KMS-11 (cell line): ENCODE results near the gene TPPP3.

ENCODE experiments used
- H2AFZ ChIP-seq: fragments of 200-600 bp; sonication (generic); 2 replicates; pipeline ENCODE4 v1.6.1; 2016; ENCODE audit warnings: antibody characterized with exemption, mixed run types, low read depth
- H3K27ac ChIP-seq: fragments of 200-600 bp; sonication (generic); 2 replicates; pipeline ENCODE4 v1.6.1; 2016; ENCODE audit warnings: mild to moderate bottlenecking, mixed run types
- H3K27me3 ChIP-seq: fragments of 200-600 bp; sonication (generic); 2 replicates; pipeline ENCODE4 v1.6.1; 2017; ENCODE audit warnings: mild to moderate bottlenecking, low read depth, mixed run types, moderate library complexity; ENCODE audit not compliant: insufficient read depth
- H3K36me3 ChIP-seq: fragments of 200-600 bp; sonication (generic); 2 replicates; pipeline ENCODE4 v1.6.1; 2017; ENCODE audit warnings: mild to moderate bottlenecking, mixed run types; ENCODE audit not compliant: insufficient read depth
- H3K4me1 ChIP-seq: fragments of 200-600 bp; sonication (generic); 2 replicates; pipeline ENCODE4 v1.6.1; 2016; ENCODE audit warnings: mild to moderate bottlenecking, low read depth, mixed run types; ENCODE audit not compliant: poor library complexity, severe bottlenecking
- H3K4me2 ChIP-seq: fragments of 200-600 bp; sonication (generic); 2 replicates; pipeline ENCODE4 v1.7.0; 2016; ENCODE audit warnings: mild to moderate bottlenecking, mixed run types
- H3K4me3 ChIP-seq: fragments of 200-600 bp; sonication (generic); IDR thresholded peaks from 2 replicates; pipeline ENCODE4 v1.6.1; 2017; ENCODE audit warnings: low read depth, low read length, mixed read lengths; ENCODE audit not compliant: insufficient read depth
- H3K79me2 ChIP-seq: fragments of 200-600 bp; sonication (generic); 2 replicates; pipeline ENCODE4 v1.6.1; 2016; ENCODE audit warnings: low read depth, mixed run types; ENCODE audit not compliant: insufficient read depth
- H3K9ac ChIP-seq: fragments of 200-600 bp; sonication (generic); 2 replicates; pipeline ENCODE4 v1.6.1; 2016; ENCODE audit warnings: mild to moderate bottlenecking, mixed run types
- H4K20me1 ChIP-seq: fragments of 200-600 bp; sonication (generic); 2 replicates; pipeline ENCODE4 v1.6.1; 2016; ENCODE audit warnings: mild to moderate bottlenecking, mixed run types; ENCODE audit not compliant: insufficient read depth
- CTCF ChIP-seq: fragments of 200-600 bp; sonication (generic); conservative IDR thresholded peaks from 2 replicates; pipeline ENCODE4 v1.6.1; 2017; ENCODE audit warnings: low read depth, mild to moderate bottlenecking, antibody characterized with exemption, low read length, moderate library complexity, mixed read lengths

TPPP3 gene

GRCh38 chr16:67438824-67439393 is 45.6 kb upstream of the TPPP3 start:
- Histone ChIP-seq H3K27me3 (no peaks in the 10 kb centered on the region), H3K4me3 (no peak overlapping the region), H3K27ac (no peak overlapping the region), H3K36me3 (no peaks in the 10 kb centered on the region), H3K4me1 (peaks cover 9% of the 10 kb centered on the region), H3K4me2 (no peak overlapping the region), H3K9ac (no peak overlapping the region), H3K79me2 (no peaks in the 10 kb centered on the region), H4K20me1 (no peaks in the 10 kb centered on the region), H2AFZ (no peak overlapping the region)
- TF ChIP-seq CTCF = no peak

DNA sequence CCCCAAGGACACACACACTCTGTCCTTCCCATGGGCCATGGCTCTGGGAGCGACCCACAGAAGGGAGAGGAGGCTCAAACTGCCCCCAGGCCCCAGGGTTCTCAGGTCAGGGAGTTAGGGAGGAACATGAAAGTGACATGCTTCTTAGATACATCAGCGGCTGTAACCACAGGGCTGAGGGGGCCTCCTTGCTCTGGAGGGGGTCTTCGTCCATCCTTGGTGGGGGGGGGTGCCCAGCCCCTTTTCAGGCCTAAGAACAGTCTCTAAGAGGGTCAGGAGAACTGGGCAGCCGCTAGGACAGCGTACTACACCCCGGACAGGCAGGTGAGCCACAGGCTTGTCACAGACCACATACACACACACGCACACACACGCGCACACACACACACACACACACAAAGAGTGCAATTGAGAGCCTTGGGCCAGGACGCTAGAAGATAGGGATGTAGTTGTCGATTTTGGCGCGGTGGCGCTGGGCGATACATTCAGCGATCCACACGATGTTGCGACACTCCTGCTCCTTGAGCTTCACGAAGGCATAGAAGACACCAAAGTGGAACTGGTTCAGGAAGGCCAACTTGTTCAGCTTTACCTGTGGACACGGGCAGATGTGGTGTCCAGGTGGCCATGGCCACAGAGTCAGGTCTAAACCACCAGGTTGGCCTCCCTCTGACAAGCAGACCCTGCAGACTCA is 44.9 kb upstream of the TPPP3 start:
- no peak for TF ChIP-seq CTCF
- no peak overlapping the region for H3K4me2 ChIP-seq
- H3K9ac ChIP-seq = no peak overlapping the region
- H3K4me1 ChIP-seq = peaks cover 9% of the 10 kb centered on the region
- H3K27ac ChIP-seq = no peak overlapping the region
- no peak overlapping the region for H3K4me3 ChIP-seq
- no peaks in the 10 kb centered on the region for H3K27me3 ChIP-seq
- H2AFZ ChIP-seq = no peak overlapping the region
- H3K79me2 ChIP-seq = no peaks in the 10 kb centered on the region
- no peaks in the 10 kb centered on the region for H4K20me1 ChIP-seq
- H3K36me3 ChIP-seq = no peaks in the 10 kb centered on the region

- Histone ChIP-seq H3K4me1 (peaks cover 9% of the 10 kb centered on the region), H3K4me3 (no peak overlapping the region), H3K27ac (no peak overlapping the region), H4K20me1 (no peaks in the 10 kb centered on the region), H3K79me2 (no peaks in the 10 kb centered on the region), H3K27me3 (no peaks in the 10 kb centered on the region), H3K36me3 (no peaks in the 10 kb centered on the region), H3K9ac (no peak overlapping the region), H2AFZ (no peak overlapping the region), H3K4me2 (no peak overlapping the region)
- TF ChIP-seq CTCF = no peak
These were observed 44.2 kb upstream of the TPPP3 start for GRCh38 chr16:67437513-67437912.

- Histone ChIP-seq H3K27ac (no peak overlapping the region), H3K36me3 (no peaks in the 10 kb centered on the region)
These were observed 43.4 kb upstream of the TPPP3 start for GRCh38 chr16:67436640-67437193.

More at GRCh38 chr16:67436640-67437193, 43.4 kb upstream of the TPPP3 start:
- Histone ChIP-seq H3K4me1 (peaks cover 9% of the 10 kb centered on the region), H2AFZ (no peak overlapping the region), H3K9ac (no peak overlapping the region), H3K79me2 (no peaks in the 10 kb centered on the region), H3K4me2 (no peak overlapping the region), H4K20me1 (no peaks in the 10 kb centered on the region), H3K4me3 (no peak overlapping the region), H3K27me3 (peaks cover 3% of the 10 kb centered on the region; the same call in 1 of the 2 replicates)
- no peak for TF ChIP-seq CTCF
